Endothelial cell of umbilical vein (primary cell): ENCODE data around the gene SCAMP2. TPM values are rescaled to one million over a fixed set of nuclear protein-coding genes. Genes with fewer than 3 reads are reported as not detected.
A peak's percentile ranks its signal among the peaks of the same experiment; 100 is the strongest.

Experiments
- BruUV-seq: library from RNA; stranded (reverse); fragments of 400-500 nt; replicated peaks from 2 replicates; lab custom pipeline; 2021; lab: Mats Ljungman, UMichigan
- CTCF ChIA-PET: fragments of 300-600, 350-600 bp; sonication (Branson Sonifier 250); formaldehyde crosslinking; loops from one replicate; lab custom pipeline; 2021; ENCODE audit warnings: antibody characterized with exemption, inconsistent platforms; lab: Charles Lee
- POLR2A ChIA-PET: fragments of 300-600, 350-600 bp; sonication (Branson Sonifier 250); formaldehyde crosslinking; loops from one replicate; lab custom pipeline; 2021; ENCODE audit warnings: antibody characterized with exemption, inconsistent platforms; lab: Charles Lee
- DNase-seq: peaks from one replicate; pipeline ENCODE4 v3.0.0-alpha.2; 2011; ENCODE audit warnings: low read depth, low spot score
- FAIRE-seq: peaks from 2 replicates; lab custom pipeline; 2011; peaks lifted over from hg19 to GRCh38; lab: Jason Lieb, UNC
- H2AFZ ChIP-seq: 2 replicates; pipeline ENCODE4 v1.6.0; 2012; ENCODE audit warnings: low read depth, low read length, control low read depth, inconsistent platforms
- H3K27ac ChIP-seq: 2 replicates; pipeline ENCODE4 v1.5.1; 2011; ENCODE audit warnings: low read depth, mild to moderate bottlenecking, control low read depth, low read length, moderate library complexity; ENCODE audit not compliant: insufficient read depth
- H3K27me3 ChIP-seq, 2 experiments: 2 replicates each; pipeline versions ENCODE4 v1.6.0 to v1.6.1; 2011; ENCODE audit warnings: low read length in 2 of 2, mixed read lengths in 1 of 2; ENCODE audit not compliant: control insufficient read depth in 2 of 2, insufficient read depth in 2 of 2
- H3K36me3 ChIP-seq, 2 experiments: 2 replicates in 1 of 2; 3 replicates in 1 of 2; pipeline ENCODE4 v1.5.1; 2011; ENCODE audit warnings: low read length in 2 of 2, mild to moderate bottlenecking in 1 of 2, moderate library complexity in 1 of 2; ENCODE audit not compliant: control insufficient read depth in 2 of 2, insufficient read depth in 2 of 2; ENCODE audit errors: extremely low read depth in 1 of 2
- H3K4me1 ChIP-seq: 3 replicates; pipeline ENCODE4 v1.5.1; 2011; ENCODE audit warnings: mild to moderate bottlenecking, low read length; ENCODE audit not compliant: control insufficient read depth, insufficient read depth; ENCODE audit errors: extremely low read depth
- H3K4me2 ChIP-seq: 2 replicates; pipeline ENCODE4 v1.6.1; 2011; ENCODE audit warnings: low read length, control low read depth, mixed read lengths; ENCODE audit not compliant: insufficient read depth
- H3K4me3 ChIP-seq, 3 experiments: fragments of 200-600 bp in 1 of 3; sonication (generic), shearing (Covaris generic) in 1 of 3; replicated peaks in 1 of 3; 2 replicates each; pipeline ENCODE4 v1.5.1; 2011 to 2016; ENCODE audit warnings: control low read depth in 3 of 3, low read length in 3 of 3, mild to moderate bottlenecking in 2 of 3, inconsistent platforms in 1 of 3, low read depth in 1 of 3, moderate library complexity in 1 of 3; ENCODE audit not compliant: insufficient read depth in 1 of 3
- H3K79me2 ChIP-seq: 2 replicates; pipeline ENCODE4 v1.6.0; 2012; ENCODE audit warnings: low read length, inconsistent platforms; ENCODE audit not compliant: control insufficient read depth, insufficient read depth
- H3K9ac ChIP-seq: replicated peaks from 2 replicates; pipeline ENCODE3; 2011; ENCODE audit warnings: low read length, control low read depth; ENCODE audit not compliant: insufficient read depth; ENCODE audit errors: extremely low read depth
- H3K9me1 ChIP-seq: replicated peaks from 3 replicates; pipeline ENCODE4 v1.6.0; 2011; ENCODE audit warnings: mild to moderate bottlenecking, low read length; ENCODE audit not compliant: control insufficient read depth, insufficient read depth; ENCODE audit errors: extremely low read depth
- H3K9me3 ChIP-seq: replicated peaks from 2 replicates; pipeline ENCODE4 v1.5.1; 2012; ENCODE audit warnings: low read length, inconsistent platforms; ENCODE audit not compliant: control insufficient read depth, insufficient read depth
- H4K20me1 ChIP-seq: replicated peaks from 2 replicates; pipeline ENCODE3; 2011; ENCODE audit warnings: mild to moderate bottlenecking, low read length; ENCODE audit not compliant: control insufficient read depth, insufficient read depth; ENCODE audit errors: extremely low read depth
- FOS ChIP-seq: IDR thresholded peaks from 2 replicates; pipeline ENCODE4 v1.6.1; 2011; ENCODE audit warnings: mild to moderate bottlenecking, low read length, moderate library complexity, borderline replicate concordance; ENCODE audit not compliant: insufficient read depth
- GATA2 ChIP-seq: IDR thresholded peaks from 2 replicates; pipeline ENCODE4 v1.7.0; 2011; ENCODE audit warnings: low read depth, mild to moderate bottlenecking, moderate library complexity, mixed read lengths, low read length; ENCODE audit not compliant: insufficient read length, insufficient read depth
- JUN ChIP-seq: IDR thresholded peaks from 2 replicates; pipeline ENCODE4 v1.6.1; 2011; ENCODE audit warnings: borderline replicate concordance, low read depth; ENCODE audit not compliant: insufficient read length, insufficient read depth
- MYC ChIP-seq: IDR thresholded peaks from one replicate; pipeline ENCODE4 v1.6.1; 2011; ENCODE audit warnings: mild to moderate bottlenecking, low read depth, low read length
- POLR2A ChIP-seq: IDR thresholded peaks from 2 replicates; pipeline ENCODE4 v1.6.1; 2012; ENCODE audit warnings: low read depth, mild to moderate bottlenecking, control low read depth, low read length
- dilution Hi-C: fragments of 300-500 bp; cut with MboI; formaldehyde crosslinking; loops from one replicate; pipeline ENCODE4 v1.15.0; 2019; ENCODE audit warnings: low sequenced_read_pairs; ENCODE audit not compliant: extremely low pct_ligation_motif_present
- intact Hi-C: fragments of 100-400 bp; cut with micrococcal nuclease; formaldehyde crosslinking; loops from one replicate; pipeline ENCODE4 v1.10.0; 2022
- polyA plus RNA-seq, 4 experiments: library from polyadenylated mRNA; depleted of rRNA in 3 of 4; stranded (reverse) in 3 of 4; unstranded in 1 of 4; fragments of >200 nt; gene quantifications; 2 replicates each; pipeline versions ENCODE4 v1.2.1 to v1.2.3, GENCODE V29; 2011 to 2012; ENCODE audit warnings: missing spikeins in 1 of 4
- total RNA-seq: library from RNA; stranded (reverse); gene quantifications from 2 replicates; pipeline ENCODE4 v1.2.3, GENCODE V29; 2021
- TF ChIP-seq, protein P1 (sequence below), 2 donors: IDR thresholded peaks; 1 replicate in 1 of 2; 2 replicates in 1 of 2; pipeline ENCODE4 v1.5.1; 2011; ENCODE audit warnings: low read length in 2 of 2, mild to moderate bottlenecking in 2 of 2, moderate library complexity in 2 of 2, control low read depth in 1 of 2, inconsistent platforms in 1 of 2, low read depth in 1 of 2; ENCODE audit not compliant: insufficient read depth in 1 of 2; ENCODE audit errors: extremely low read depth in 1 of 2
- TF ChIP-seq, protein P2 (sequence below): IDR thresholded peaks from 2 replicates; pipeline ENCODE4 v1.6.1; 2011; ENCODE audit not compliant: insufficient read depth, insufficient read length

SCAMP2 gene
- total and polyA plus RNA-seq, 2 donors (not counting 3 experiments of a cell fraction or from before 2014, with no cell fraction given), result 67.3 to 256 TPM

DNA sequence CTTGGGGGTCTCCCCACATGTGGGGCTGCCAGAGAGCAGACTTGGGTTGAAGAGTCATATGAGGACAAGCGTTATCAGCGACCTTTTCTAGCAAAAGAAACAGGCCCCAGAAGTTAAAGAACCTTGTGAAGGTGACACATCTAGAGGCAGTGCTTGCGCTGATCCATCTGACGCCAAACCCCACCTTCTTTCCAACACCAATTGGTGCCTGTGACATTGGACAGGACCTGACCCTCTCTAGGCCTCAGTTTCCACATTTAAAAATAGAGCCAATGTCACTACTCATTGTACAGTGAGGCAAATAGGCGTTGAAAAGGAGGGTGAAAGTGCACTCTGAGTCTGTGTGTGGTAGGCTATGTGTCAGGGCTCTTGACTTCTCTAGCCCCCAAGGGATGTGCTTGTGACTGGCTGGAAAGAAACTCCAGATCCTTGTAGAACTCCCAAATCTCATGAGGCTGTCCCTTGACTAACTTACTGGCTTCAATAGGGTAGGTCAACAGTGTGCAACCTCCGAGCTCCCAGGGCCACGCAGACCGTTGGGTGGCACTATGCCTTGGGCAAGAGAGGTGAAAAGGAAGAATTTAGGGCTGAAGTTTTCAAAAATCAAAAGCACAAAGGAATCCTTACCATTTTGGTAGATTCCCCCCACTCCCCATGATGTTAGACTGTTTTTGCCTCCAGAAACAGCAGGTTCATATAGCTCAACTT, 34.2 kb upstream of the SCAMP2 start:
- intact Hi-C loops (no loop called here), dilution Hi-C loops (no loop called here)
- TSS peak; percentile 86 for BruUV-seq
- Histone ChIP-seq H3K4me2 (peak overlapping the region; percentile 88), H3K36me3 (peaks cover 5 to 10% of the 10 kb centered on the region in 2 experiments), H3K9me1 (no peaks in the 10 kb centered on the region), H3K27me3 (no peaks in the 10 kb centered on the region), H3K9ac (peak overlapping the region; percentile 76), H3K4me3 (peak overlapping the region; percentile 38 to 79 (median 73)), H4K20me1 (no peaks in the 10 kb centered on the region), H3K4me1 (peaks cover 11% of the 10 kb centered on the region), H3K9me3 (no peaks in the 10 kb centered on the region), H3K79me2 (peaks cover 15% of the 10 kb centered on the region), H3K27ac (peak overlapping the region; percentile 32), H2AFZ (peak overlapping the region; percentile 98)
- no peak for DNase-seq
- FAIRE-seq, result no peak
- TF ChIP-seq MYC, result no peak
- TF ChIP-seq, protein P1, sequence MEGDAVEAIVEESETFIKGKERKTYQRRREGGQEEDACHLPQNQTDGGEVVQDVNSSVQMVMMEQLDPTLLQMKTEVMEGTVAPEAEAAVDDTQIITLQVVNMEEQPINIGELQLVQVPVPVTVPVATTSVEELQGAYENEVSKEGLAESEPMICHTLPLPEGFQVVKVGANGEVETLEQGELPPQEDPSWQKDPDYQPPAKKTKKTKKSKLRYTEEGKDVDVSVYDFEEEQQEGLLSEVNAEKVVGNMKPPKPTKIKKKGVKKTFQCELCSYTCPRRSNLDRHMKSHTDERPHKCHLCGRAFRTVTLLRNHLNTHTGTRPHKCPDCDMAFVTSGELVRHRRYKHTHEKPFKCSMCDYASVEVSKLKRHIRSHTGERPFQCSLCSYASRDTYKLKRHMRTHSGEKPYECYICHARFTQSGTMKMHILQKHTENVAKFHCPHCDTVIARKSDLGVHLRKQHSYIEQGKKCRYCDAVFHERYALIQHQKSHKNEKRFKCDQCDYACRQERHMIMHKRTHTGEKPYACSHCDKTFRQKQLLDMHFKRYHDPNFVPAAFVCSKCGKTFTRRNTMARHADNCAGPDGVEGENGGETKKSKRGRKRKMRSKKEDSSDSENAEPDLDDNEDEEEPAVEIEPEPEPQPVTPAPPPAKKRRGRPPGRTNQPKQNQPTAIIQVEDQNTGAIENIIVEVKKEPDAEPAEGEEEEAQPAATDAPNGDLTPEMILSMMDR (IDR thresholded peaks at IDR 0.05; ENCODE audit: extremely low read depth in 1 of 2, insufficient read depth in 1 of 2, low read depth in 1 of 2, low read length in 2 of 2), result no peak
- TF ChIP-seq POLR2A, result no peak
- TF ChIP-seq, protein P2, sequence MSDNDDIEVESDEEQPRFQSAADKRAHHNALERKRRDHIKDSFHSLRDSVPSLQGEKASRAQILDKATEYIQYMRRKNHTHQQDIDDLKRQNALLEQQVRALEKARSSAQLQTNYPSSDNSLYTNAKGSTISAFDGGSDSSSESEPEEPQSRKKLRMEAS, result no peak
- TF ChIP-seq JUN, result no peak
- no peak for TF ChIP-seq FOS
- TF ChIP-seq GATA2, result no peak
- CTCF ChIA-PET, result interaction anchor here (0.8 to 2.7 kb wide), 16 partner anchors 10 to 136 kb away, joined by 3 to 20 read pairs (median 4); partner anchors contain the start of genes COX5A and MPI
- POLR2A ChIA-PET, result interaction anchor here (1.3 kb wide), 1 partner anchor 31 kb away, joined by 3 read pairs; the partner anchor contains the start of gene COX5A
